GM18507 (cell line): ENCODE results near the gene PITPNM1.

Experiments
- DNase-seq: peaks from one replicate; pipeline ENCODE4 v3.0.0; 2011; ENCODE audit warnings: low read depth; ENCODE audit not compliant: insufficient read length; ENCODE audit errors: extremely low spot score
- FAIRE-seq: peaks from 2 replicates; lab custom pipeline; 2011; peaks lifted over from hg19 to GRCh38; lab: Jason Lieb, UNC

PITPNM1 gene

DNA sequence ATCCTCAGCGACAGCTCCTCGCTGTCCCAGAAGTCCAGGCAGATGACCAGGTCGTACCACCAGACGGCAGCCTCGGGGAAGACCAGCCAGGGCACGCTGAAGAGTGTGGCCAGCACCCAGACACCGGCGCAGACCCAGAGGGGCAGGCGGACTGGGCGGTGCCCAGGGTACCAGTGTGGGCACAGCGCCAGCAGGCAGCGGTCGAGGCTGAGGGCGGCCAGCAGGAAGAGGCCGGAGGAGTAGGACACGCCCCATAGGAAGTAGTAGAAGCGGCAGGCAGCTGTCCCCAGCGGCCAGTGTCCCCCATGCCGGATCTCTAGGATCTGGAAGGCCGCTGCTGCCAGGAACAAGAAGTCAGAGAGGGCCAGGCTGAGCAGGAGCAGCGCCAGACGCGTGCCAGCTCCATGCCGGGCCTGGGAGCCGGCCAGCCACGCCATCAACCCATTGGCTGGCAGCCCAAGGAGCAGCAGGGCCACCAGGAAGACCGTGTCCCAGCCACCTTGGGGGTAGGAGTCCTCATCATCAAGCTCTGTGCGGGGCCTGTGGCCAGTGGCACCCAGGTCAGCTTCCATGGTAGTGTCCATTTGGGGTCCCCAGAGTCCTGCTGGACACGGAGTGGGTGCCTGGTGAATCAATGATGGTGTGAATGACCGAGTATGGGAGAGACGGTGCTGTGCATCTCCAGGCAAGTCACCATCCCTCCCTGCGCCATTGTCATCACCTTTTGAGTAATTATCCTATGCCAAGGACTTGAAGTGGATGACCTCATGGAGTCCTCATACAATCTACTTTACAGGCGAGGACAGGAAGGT, 52.8 kb downstream of the PITPNM1 start, which contains the start of gene GPR152:
Gene GPR152 (minus strand): TSS at position 589 of the 812 bp plus-strand sequence. CDS start 5 bp downstream, at position 584.
- DNase-seq (no peak), FAIRE-seq (no peak)

DNA sequence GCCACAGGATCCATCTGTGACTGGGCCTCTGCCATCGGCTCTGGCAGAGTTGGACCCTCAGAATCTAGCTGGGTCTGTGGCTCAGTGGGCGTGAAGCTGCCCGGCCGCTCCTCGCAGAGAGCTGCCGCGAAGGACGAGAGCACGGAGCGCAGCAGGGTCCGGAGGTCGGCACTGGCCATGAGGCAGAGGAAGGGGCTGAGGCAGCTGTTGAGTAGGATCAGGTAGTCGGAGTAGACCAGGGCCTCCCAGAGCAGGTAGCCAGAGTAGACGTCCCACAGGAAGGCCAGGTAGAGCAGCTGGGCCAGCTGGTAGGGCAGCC, 53.5 kb downstream of the PITPNM1 start:
- FAIRE-seq (no peak), DNase-seq (no peak)

DNA sequence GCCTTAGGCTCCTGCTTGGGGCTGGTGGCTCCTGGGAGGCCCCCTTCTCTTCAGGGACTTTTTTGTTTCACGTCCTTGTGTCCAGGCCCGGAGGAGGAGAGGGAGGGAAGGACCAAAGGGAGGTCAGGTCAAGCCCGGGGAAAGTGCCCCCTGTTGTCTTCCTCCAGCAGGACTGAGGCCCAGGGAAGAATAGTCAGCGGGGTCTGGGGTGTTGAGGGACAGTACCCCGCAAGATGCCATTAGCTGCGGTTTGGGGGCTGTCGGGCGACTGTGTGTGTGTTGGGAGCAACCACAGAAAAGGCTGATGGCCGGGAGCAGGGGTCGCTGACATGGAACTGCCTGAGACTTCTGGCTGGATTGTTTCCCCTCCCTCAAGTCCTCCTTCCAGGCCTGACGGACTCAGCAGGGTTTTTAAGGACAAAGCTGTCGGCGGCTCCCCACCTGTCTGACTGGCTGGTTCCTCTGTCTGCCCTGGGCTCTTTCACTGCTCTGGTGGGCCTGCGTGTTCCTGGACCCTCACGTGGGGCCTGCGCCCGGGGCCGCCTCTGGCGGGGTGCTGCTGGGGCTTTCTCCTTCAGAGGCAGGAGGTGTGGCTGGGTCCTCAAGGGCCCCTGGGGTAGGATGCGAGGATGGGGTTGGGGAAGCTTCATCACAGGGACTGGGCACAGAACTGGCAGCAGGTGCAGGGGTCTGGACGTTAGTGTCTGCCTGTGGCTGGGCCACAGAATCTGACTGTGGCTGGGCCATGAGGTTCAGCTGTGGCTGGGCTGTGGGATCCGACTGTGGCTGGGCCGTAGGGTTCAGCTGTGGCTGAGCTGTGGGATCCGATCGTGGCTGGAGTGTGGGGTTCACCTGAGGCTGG, 54.1 kb downstream of the PITPNM1 start:
- no peak for FAIRE-seq
- no peak for DNase-seq

DNA sequence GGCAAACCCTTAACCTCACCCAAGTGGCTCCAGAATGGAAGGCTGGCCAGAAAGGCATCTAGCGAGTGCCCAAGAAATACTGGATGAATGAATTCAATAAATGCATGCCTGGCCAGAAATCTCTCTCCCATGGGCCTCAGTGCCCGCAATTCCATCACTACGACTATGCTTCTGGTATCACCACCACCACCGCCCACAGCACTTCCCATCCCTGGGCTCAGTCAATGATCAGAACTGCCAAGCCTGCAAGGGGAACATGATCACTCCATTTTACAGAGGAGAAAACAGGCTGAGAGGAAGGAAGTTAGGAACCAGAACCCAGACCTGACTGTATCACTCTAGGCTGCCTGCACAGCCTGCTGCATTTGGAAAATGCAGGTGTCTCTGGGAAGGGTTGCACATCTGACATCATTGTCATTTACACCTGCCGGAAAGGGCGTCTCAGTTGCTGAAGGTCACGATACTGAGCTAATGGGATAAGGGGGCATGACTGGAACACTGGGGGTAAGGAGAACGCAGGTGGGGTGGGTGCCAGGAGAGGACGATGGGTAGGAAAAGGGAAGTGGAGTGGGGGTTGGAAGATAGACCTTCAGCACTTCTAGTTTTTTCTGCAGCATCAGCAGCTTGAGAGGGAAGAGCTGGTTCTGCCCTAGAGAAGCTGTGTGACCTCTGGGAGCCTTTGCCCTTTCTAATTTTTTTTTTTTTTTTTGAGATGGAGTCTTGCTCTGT, 55.9 kb downstream of the PITPNM1 start:
- FAIRE-seq (no peak), DNase-seq (no peak)

DNA sequence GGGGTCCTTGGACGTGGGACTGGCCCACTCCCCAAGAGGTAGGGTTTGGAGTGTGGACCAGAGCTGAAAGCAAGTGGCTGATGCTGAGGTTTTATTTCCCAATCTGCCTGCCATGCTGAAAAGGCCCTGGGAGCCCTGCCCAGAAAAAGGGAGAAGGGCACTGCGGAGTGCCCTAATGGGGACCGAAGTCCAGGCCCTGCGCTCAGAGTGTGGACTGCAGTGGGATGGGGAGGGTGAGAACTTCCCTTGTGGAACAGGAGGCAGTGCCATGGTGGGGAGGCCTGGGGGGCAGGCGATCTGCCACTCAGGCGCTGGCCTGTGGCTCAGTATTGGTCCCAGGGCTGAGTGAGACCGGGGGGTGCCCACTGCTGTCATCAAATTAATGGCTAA, 56.9 kb downstream of the PITPNM1 start:
- DNase-seq = no peak
- no peak for FAIRE-seq

DNA sequence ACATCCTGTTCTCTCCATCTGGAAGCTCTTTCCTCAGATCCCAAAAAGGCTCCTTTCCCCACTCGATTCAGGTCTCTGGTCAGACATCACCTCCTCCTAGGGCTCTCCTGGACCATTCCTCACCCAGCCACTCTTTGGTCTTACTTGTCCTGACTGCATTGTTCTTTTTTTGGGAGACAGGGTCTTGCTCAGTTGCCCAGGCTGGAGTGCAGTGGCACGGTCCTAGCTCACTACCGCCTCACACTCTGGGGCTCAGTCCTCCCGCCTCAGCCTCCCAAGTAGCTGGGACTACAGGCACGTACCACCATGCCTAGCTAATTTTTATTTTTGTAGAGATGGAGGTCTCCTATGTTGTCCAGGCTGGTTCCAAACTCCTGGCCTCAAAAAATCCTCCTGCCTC, 59.6 kb downstream of the PITPNM1 start:
- DNase-seq = no peak
- no peak for FAIRE-seq

DNA sequence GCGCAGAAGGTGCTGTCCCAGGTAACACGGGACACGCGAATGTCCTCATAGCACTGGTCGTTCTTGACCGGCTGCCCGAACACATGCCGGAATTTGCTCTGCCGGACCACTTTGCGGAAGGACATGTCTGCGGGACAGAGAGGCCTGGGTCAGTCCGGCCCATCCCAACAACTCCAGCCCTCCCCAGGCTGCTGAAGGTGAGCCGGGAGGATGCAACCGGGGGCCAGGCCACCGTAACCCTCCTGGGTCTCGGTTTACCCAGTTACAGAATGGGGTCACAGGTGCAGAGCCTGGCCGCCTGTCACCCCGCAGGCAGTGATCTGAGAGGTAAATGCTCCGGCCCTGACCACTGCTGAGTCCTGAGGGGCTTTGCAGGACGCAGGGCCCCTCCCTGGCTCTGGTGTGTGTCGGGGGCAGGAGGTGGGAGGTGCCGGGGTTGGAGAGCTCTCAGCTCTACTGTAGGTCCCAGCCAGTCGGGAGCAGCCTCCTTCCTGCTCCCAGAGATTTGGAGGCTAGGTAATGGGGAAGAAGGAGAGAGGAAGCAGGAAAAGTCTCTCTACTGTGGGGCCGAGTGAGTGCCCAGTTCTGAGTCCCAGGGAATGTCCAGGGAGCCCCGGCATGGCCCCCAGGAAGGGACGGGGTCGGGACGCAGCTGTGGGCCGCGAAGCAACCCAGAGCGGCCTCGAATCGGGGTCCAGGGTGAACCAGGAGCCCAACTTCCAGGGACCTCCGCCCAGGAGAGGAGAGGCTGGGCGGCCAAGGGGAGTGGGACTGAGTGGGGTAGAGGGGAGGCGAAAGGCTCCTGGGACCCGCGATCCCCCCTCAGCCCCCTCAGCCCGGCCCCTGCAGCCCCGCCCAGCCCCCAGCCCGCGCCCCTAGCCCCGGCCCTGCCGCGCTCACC, 62.4 kb downstream of the PITPNM1 start:
- DNase-seq (no peak), FAIRE-seq (no peak)
